GM12892 (cell line): Measurements from ENCODE around the gene LDAH.

Experiments
- POLR2A ChIP-seq: IDR thresholded peaks from 2 replicates; pipeline ENCODE4 v1.6.1; 2011; ENCODE audit warnings: low read depth, low read length, control low read depth
- POLR2AphosphoS5 ChIP-seq: IDR thresholded peaks from 2 replicates; pipeline ENCODE4 v1.6.1; 2011; ENCODE audit warnings: low read depth, low read length, control low read depth
- TAF1 ChIP-seq: IDR thresholded peaks from 2 replicates; pipeline ENCODE4 v1.6.1; 2011; ENCODE audit warnings: low read depth, mild to moderate bottlenecking, control low read depth, low read length, borderline replicate concordance

DNA sequence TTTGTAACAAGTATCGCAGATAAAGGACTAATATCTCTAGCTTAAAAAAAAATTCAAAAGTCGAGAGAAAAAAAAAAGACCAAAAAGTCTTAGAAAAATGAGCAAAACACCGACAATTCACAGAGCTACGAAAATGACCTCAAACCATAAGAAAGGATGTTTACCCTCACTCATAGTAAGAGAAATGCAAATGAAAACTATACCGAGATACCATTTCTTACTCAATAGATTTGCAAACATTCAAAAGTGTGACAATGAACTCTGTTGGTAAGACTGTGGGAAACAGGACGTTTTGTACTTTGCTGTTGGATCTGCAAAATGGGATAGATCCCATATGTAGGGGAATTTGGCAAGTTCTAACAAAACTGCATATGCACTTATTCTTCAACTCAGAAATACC lies 39.9 kb upstream of the LDAH start:
- TF ChIP-seq POLR2A, result no peak
- no peak for TF ChIP-seq POLR2AphosphoS5
- no peak for TF ChIP-seq TAF1
